ENCODE data around the gene ADCY4. TPM values are rescaled to one million over a fixed set of nuclear protein-coding genes. Genes with fewer than 3 reads are reported as not detected.
"Not testable (repeated sequence)": the region's sequence is repeated elsewhere in the genome, so short reads cannot be mapped to it uniquely, and the experiment has no call there.

The ADCY4 gene
- total RNA-seq (2014; rRNA removed; shearing (Covaris generic)), result 0.05 TPM in 1 of 2 replicates, not detected in the other

GRCh38 chr14:24334431-24335291 lies at the start of gene ADCY4:
TSS of gene ADCY4 (minus strand) at chr14:24335071. CDS start at chr14:24334652, 419 bp downstream.
- DNase-seq (ENCODE audit: low spot score), result no peak

DNA sequence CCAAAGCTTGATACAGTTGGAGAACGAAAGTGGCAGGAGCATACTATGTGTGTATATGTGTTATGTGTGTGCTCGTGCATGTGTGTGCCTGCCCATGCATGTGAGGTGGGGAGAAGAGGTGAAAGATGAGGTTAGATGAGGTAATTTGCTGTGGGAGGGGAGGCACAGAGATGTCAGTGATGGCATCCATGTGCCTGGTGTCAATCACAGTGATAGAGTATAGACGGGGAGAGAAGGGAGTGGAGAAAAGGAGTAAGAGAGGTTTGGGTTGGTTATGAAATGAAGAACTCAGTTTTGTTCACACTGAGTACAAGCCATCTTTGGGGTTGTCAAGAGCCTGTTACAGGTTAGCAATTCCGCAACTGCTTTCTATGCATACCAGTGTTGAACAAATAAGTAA lies 49.3 kb upstream of the ADCY4 start:
- DNase-seq (ENCODE audit: low spot score), result no peak

- no peak for DNase-seq (ENCODE audit: low spot score)
These were observed 47.1 kb upstream of the ADCY4 start for GRCh38 chr14:24382064-24382371.

GRCh38 chr14:24381363-24382063 lies 46.6 kb upstream of the ADCY4 start:
- DNase-seq (ENCODE audit: low spot score), result no peak

- no peak for DNase-seq (ENCODE audit: low spot score)
These were observed 45.2 kb upstream of the ADCY4 start for GRCh38 chr14:24379907-24380730.

- DNase-seq (ENCODE audit: low spot score), result no peak
These were observed 44.4 kb upstream of the ADCY4 start for GRCh38 chr14:24378981-24379906.

GRCh38 chr14:24378327-24378726 lies 43.5 kb upstream of the ADCY4 start:
- no peak for DNase-seq (ENCODE audit: low spot score)

- DNase-seq (ENCODE audit: low spot score), result no peak
These were observed 42.8 kb upstream of the ADCY4 start for GRCh38 chr14:24377657-24378056.

- DNase-seq (ENCODE audit: low spot score), result no peak
These were observed 42.3 kb upstream of the ADCY4 start for GRCh38 chr14:24377126-24377525.

- DNase-seq (ENCODE audit: low spot score), result no peak
These were observed 41.7 kb upstream of the ADCY4 start for GRCh38 chr14:24376448-24377070.

GRCh38 chr14:24372701-24373416 lies 38.0 kb upstream of the ADCY4 start:
- DNase-seq (ENCODE audit: low spot score), result no peak

DNA sequence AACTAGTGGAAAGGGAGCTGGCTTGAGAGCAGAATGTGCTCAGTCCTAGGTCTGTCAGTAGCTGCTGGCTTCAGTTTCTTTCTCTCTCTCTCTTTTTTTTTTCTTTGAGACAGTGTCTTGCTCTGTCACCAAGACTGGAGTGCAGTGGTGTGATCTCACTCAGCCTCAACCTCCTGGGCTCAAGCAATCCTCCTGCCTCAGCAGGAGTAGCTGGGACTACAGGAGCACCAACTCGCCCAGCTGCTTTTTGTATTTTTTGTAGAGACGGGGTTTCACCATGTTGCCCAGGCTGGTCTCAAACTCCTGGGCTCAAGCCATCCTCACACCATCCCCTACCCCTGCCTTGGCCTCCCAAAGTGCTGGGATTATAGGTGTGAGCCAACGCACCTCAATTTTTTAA lies 36.7 kb upstream of the ADCY4 start:
- DNase-seq (ENCODE audit: low spot score), result not testable (repeated sequence)

DNA sequence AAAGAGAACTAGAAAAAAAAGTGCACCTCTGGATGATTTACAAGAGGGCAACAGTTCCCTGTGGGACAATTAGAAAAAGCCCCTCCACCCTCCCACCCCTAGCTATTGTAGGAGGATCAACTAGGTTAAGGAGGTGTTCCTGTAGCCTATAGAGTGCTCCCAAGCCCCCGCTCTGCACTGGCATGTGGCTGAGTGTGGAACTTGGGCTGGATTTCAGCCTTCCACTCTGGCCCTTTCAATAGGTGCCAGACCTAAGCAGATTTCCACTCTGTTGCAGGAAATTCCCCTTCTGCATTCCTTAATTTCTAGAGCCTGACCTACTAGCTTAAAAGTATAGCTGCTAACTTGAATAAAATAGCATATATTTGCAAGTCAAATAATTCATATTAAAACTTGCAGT lies 35.9 kb upstream of the ADCY4 start:
- DNase-seq (ENCODE audit: low spot score), result no peak

GRCh38 chr14:24369907-24370687 lies 35.2 kb upstream of the ADCY4 start:
- DNase-seq (ENCODE audit: low spot score), result no peak

DNA sequence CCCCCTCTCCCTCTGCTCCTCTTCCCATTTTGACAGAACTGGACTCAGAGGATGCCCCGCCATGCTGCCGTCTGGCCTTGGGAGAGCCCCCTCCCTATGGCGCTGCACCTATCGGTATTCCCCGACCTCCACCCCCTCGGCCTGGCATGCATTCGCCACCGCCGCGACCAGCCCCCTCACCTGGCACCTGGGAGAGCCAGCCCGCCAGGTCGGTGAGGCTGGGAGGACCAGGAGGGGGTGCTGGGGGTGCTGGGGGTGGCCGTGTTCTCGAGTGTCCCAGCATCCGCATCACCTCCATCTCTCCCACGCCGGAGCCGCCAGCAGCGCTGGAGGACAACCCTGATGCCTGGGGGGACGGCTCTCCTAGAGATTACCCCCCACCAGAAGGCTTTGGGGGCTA lies 34.6 kb upstream of the ADCY4 start:
- DNase-seq (ENCODE audit: low spot score), result no peak

DNA sequence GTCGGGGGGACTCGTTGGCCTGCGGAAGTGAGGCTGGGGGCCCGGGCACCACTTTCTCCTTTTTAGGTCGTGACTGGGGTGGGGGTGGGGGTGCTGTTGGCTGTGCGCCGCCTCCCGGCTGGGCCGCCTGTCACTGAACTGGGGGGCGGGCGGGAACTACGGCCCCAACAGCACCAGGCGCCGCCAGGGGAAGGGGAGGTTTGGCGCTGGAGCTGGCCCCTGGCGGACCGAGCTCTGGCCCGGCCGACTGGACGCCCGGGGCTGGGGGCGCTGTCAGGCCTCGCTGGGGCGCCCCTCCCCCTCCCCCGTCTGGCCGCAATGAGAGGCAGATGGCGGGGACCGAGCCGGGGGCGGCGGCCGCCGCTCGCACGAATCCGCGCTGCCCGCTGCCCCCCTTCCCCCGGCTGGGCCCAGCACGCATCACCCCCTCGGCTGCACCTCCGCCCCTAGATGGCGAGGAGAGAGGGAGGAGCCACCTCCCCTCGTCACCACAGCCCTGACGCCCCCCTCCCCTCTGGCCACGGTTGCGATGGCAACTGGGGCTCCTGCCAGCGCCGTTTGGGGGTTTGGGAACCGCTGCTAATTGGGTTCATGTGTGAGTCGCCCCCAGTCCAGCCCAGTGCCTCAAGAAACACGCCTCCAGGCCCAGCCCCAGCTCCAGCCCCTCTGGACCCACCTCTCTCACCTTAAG lies 33.8 kb upstream of the ADCY4 start:
- DNase-seq (ENCODE audit: low spot score), result no peak

DNA sequence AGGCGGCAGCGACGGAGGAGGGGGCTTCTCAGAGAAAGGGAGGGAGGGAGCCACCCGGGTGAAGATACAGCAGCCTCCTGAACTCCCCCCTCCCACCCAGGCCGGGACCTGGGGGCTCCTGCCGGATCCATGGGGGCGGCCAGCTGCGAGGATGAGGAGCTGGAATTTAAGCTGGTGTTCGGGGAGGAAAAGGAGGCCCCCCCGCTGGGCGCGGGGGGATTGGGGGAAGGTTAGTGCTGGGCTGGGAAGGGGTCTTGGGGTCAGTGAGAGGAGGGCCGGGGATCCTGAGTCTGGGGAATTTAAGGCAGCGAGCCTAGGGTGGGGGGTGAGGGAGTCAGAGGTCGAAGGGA lies 33.3 kb upstream of the ADCY4 start:
- no peak for DNase-seq (ENCODE audit: low spot score)

GRCh38 chr14:24367514-24368211 lies 32.8 kb upstream of the ADCY4 start, which contains the start of gene NFATC4:
TSS of gene NFATC4 (plus strand) at chr14:24368184. CDS start at chr14:24368341, 157 bp downstream.
- no peak for DNase-seq (ENCODE audit: low spot score)

Data from A172 (cell line).